NCI-H69 (cell line): ENCODE data around the gene EDEM1.
A peak's percentile ranks its signal among the peaks of the same experiment; 100 is the strongest.
"Not testable (repeated sequence)": the region's sequence is repeated elsewhere in the genome, so short reads cannot be mapped to it uniquely, and the experiment has no call there.

ENCODE experiments used
- DNase-seq: peaks from one replicate; lab custom pipeline; 2025; lab: John Stamatoyannopoulos, UW

Gene EDEM1

DNA sequence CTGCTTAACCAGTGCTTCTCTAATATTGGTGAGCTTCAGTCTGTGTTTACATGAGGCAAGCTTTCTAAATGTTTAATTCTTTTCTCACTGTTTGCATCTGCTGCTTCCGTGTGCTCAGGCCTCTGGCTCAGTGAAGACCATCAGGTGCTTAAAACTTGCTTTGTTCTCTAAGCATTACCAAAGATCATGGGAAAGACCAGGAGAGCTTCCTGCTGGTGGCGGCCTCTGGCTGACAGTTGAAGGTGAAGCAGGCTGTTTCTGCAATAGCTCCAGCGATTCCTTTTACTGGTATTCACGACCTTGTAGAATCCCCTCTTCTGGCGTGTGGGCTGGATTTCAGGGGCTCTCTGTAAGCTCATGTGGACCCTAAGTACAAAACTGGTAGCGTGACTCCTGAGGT is 45.1 kb downstream of the EDEM1 start:
- DNase-seq: no peak

- DNase-seq: no peak
Measured at GRCh38 chr3:5233026-5233425, 45.5 kb downstream of the EDEM1 start.

DNA sequence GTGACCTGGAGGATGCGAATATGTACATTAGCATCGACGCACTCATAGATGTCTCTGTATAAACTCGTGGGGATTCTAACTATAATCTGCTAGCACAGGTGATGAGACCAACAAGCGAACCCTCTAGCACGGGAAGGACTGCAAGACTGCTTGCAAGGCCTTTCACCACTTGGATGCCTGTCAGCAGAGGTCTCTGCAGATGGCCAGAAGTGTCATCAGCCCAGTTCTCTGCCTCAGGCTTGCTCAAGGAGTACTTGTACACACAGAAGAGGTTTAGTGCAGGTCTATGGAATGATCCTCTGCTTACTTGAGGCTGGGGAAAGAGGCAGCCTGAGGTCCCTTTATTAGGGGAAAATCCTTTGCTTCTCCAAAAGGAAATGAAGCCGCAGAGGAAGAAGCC is 48.1 kb downstream of the EDEM1 start:
- DNase-seq: no peak

DNA sequence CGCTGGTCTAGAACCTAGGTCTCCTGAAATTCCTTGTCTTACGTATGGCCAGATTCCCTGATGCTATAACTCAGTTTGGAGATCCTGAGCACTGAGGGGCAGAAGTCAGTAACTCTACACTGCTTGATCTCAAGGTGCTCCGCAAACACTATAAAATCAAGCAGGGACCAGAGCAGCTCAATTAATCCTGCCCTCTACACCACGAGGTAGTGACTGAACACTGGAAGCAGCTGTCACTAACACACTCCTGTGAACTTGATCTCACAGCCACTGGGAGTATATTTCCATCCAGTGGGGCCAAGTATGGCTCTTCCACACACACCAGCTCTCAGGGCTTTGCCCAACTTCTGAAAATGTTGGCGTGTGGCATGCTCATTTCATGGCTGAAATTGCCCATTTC is 51.0 kb downstream of the EDEM1 start:
- DNase-seq: peak; percentile 40

DNA sequence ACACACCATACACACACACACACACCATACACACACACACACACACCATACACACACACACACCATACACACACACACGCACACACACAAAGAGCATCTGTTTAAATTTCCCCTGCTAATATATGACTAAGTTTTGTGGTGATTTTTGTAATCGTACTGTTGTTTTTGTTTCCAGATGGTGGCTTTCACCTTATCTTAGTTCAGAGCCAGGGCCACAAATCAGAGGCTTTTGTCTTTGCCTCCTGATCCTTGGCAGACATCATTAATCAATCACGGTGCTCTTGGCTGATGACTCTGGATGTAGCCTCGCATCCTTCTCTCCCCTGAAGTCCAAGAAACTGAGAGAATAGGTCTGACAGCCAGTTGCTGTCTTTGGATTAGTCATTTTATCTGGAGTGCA is 52.1 kb downstream of the EDEM1 start:
- DNase-seq: peak; percentile 21

- DNase-seq: no peak
Measured at GRCh38 chr3:5240740-5241139, 53.2 kb downstream of the EDEM1 start.

DNA sequence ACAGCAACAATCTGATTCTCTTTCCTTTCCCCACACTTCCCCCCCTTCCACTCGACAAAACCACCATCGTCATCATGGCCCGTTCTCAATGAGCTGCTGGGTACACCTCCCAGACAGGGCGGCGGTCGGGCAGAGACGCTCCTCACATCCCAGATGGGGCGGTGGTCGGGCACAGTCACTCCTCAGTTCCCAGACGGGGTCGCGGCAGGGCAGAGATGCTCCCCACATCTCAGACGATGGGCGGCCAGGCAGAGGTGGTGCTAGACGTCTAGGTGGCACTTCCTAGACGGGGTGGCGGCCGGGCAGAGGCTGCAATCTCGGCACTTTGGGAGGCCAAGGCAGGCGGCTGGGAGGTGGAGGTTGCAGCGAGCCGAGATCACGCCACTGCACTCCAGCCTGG is 55.3 kb downstream of the EDEM1 start:
- not testable (repeated sequence) for DNase-seq

- DNase-seq: no peak
Measured at GRCh38 chr3:5245927-5246326, 58.4 kb downstream of the EDEM1 start.

- peak; percentile 68 for DNase-seq
Measured at GRCh38 chr3:5248822-5249221, 61.3 kb downstream of the EDEM1 start.

- DNase-seq: peak; percentile 87
Measured at GRCh38 chr3:5250467-5251195, 63.1 kb downstream of the EDEM1 start.

DNA sequence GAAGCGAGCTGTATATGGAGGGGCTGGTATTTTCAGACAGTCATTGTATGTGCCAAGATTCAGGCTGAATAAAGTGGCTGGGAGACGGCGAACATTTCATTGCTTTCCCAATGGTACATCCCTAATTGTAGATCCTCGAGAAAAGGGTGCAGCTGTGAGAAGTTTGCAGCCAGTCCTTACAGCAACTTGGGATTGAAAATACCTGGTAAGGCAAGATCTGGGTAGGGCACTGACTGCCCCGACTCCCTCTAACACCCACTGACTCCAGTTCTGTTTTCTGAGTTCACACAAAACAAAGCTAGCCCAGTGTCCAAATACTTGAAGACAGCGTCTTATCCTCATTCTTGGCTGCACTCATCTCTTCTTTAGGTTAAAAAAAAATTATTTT is 63.7 kb downstream of the EDEM1 start:
- DNase-seq: peak; percentile 45

GRCh38 chr3:5252131-5252530 is 64.6 kb downstream of the EDEM1 start:
- no peak for DNase-seq

GRCh38 chr3:5254281-5255048 is 67.0 kb downstream of the EDEM1 start:
- no peak for DNase-seq

DNA sequence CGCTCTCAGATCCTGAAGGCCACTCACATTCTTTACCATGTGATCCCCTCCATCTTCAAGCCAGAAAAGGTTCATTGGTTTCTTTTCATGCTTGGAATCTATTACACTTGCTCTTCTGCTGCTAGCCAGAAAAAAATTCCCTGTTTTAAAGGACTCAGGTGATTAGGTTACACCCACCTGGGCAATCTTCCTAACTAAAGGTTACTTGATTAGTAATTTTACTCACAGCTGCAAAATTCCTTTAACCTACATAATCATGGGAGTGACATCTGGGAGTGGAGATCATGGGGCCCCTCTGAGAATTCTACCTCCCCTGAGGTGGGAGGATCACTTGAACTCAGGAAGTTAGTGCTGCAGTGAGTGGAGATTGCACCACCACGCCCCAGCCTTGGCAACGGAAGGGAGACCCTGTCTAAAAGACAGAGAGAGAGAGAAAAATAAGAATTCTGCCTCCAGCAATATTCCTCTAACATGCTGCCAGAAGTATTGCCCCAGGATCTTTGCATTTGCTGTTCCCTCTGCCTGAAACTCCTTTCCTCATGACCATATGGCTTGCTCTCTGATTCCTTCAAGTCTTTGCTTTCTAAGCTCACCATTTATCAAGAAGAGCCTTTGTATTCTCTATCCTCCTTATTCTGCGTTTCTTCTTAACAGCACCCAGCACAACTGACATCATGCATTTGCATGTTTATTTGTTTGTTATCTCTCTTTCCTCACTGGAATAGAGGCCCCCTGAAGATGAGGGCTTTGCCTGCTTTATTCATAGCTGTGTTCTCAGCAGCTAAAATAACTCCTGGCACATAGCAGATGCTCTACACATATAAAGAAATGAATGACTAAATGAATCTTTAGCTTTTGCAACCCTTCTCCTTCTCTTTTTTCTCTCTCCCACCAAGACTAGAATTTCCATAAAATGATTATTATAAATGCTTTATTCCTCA is 68.2 kb downstream of the EDEM1 start:
- no peak for DNase-seq

GRCh38 chr3:5258526-5258925 is 71.0 kb downstream of the EDEM1 start:
- peak; percentile 43 for DNase-seq

- DNase-seq: no peak
Measured at GRCh38 chr3:5260992-5261501, 73.5 kb downstream of the EDEM1 start.

DNA sequence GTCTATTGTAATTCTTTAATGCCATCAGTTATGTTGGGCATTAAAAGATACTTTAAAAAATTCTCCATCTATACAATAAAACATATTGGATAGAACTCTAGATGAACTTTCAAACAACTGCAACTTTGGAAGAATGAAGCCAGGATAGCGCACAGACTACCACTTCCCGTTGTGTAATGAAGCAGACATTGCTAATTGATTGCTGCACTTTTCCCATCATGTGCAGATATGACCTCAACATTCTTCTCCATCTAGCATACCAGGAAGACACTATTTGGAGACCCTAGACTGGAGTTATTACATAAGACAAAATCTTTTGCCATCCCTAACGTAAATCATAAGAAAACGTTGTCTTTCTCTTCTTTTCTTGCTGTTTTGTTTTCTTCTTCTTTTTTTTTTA is 75.0 kb downstream of the EDEM1 start:
- DNase-seq: no peak

- no peak for DNase-seq
Measured at GRCh38 chr3:5264093-5264600, 76.6 kb downstream of the EDEM1 start.

DNA sequence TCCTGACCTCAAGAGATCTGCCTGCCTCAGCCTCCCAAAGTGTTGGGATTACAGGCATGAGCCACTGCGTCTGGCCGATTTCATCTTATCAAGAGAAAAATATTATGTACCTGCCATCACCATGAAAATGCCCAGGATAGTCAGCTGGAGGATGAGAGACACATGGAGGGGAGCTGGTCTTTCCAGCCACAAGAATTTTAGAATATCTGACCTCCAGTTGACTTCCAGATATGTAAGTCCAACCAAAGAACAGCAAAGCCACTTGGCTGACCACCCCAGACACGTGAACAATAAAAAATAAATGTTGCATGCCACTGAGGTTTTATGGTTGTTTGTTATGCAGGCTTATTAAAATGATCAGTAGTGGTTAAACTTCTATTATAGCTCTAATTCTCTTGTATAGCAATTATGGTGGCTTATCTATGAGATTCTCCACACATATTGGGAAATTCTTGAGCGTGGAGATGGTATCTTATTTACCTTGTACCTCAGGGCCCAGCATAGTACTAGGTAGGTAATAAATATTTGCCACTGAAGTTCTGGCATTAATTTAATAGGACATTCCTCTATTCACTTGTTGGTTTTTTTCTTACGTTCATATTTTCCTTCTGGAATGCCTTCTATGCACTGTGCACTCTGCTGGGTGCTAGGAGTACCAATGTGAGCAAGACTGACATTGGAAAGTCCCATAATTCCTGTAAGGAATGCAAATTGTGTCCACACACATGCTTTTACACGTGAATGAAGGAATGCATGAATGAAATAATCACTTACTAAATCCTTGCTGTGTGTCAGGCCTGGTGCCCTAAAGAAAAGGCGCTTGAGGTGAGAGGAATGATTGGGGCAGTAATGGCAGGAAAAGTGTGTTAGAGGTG is 77.6 kb downstream of the EDEM1 start:
- DNase-seq: no peak

GRCh38 chr3:5267252-5267651 is 79.7 kb downstream of the EDEM1 start:
- DNase-seq: no peak

DNA sequence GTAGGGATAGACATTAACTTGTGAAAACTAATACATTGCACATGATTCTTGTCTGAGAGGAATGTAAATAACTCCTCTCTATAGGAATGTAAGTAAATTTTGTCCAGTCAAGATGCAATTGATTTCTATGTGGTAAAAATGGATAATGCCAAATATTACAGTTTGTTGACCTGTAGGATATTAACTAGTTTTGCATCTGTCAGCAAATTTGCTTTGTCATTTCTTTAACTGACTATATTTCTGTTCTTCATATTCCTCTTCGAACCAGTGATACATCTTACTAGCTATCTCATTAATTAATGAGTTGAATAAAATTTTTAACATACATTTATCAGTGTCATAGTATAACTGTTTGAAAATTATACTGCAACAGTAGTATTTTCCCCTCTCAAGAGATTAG is 80.4 kb downstream of the EDEM1 start:
- no peak for DNase-seq
